ENCODE measurements around the gene HELZ.
"Not testable (repeated sequence)": the region's sequence is repeated elsewhere in the genome, so short reads cannot be mapped to it uniquely, and the experiment has no call there.

DNA sequence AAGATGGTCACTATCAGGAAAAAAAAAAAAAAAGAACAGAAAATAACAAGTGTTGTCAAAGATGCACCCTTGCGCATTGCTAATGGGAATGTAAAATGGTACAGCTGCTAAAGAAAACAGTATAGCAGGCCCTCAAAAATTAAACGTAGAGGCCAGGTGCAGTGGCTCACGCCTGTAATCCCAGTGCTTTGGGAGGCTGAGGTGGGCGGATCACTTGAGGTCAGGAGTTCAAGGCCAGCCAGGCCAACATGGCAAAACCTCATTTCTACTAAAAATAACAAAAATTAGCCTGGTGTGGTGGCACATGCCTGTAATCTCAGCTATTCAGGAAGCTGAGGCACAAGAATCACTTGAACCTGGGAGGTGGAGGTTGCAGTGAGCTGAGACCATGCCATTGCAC lies 6.6 kb upstream of the HELZ start:
- TF ChIP-seq, protein P1, sequence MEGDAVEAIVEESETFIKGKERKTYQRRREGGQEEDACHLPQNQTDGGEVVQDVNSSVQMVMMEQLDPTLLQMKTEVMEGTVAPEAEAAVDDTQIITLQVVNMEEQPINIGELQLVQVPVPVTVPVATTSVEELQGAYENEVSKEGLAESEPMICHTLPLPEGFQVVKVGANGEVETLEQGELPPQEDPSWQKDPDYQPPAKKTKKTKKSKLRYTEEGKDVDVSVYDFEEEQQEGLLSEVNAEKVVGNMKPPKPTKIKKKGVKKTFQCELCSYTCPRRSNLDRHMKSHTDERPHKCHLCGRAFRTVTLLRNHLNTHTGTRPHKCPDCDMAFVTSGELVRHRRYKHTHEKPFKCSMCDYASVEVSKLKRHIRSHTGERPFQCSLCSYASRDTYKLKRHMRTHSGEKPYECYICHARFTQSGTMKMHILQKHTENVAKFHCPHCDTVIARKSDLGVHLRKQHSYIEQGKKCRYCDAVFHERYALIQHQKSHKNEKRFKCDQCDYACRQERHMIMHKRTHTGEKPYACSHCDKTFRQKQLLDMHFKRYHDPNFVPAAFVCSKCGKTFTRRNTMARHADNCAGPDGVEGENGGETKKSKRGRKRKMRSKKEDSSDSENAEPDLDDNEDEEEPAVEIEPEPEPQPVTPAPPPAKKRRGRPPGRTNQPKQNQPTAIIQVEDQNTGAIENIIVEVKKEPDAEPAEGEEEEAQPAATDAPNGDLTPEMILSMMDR (IDR thresholded peaks at IDR 0.05) = not testable (repeated sequence)
- TF ChIP-seq POLR2AphosphoS5, POLR2A (IDR thresholded peaks at IDR 0.05): not testable (repeated sequence)

Measured in prostate gland (tissue), 2 donors.